ENCODE results near the gene DNASE1L1.
A peak's percentile ranks its signal among the peaks of the same experiment; 100 is the strongest.

The DNASE1L1 gene

DNA sequence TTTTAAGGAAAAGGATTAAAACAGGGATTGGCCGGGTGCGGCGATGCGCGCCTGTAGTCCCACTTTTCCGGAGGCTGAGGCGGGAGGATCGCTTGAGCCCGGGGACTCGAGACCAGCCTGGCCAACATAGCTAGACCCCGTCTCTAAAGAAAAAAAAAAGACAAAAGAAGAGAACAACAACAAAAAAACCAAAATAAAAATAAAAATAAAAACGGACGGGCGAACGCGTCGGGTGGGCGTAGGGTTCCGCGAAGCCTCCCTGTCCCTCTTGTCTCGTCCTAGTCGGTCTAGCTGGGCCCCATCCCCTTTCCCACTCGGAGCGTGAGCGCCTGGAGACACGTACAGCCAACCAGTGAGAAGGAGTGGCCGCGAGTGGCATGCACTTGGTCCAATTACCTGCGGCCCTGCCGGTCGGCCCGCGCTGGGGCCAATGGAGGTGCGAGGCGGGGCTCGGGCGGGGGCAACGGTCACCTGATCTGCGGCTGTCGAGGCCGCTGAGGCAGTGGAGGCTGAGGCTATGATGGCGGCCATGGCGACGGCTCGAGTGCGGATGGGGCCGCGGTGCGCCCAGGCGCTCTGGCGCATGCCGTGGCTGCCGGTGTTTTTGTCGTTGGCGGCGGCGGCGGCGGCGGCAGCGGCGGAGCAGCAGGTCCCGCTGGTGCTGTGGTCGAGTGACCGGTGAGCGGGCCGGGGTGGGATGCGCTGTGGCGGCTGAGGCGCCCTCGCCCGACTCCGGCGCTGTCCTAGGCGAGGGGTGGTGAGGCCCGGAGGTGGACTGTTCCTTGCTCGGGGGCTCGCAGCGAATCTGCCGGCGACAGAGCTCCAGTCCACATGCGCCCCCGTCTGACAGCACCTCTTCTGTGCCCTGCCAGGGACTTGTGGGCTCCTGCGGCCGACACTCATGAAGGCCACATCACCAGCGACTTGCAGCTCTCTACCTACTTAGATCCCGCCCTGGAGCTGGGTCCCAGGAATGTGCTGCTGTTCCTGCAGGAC lies 19.4 kb upstream of the DNASE1L1 start, which contains the start of gene ATP6AP1:
ATP6AP1 (plus strand) TSS at position 502 of the 996 bp plus-strand sequence; CDS start at position 518, 16 bp downstream.
- Histone ChIP-seq H3K9ac (ENCODE audit: low read length) (peak within 1 kb of the TSS; percentile 66; the same call in 1 of the 2 replicates), H3F3A (ENCODE audit: insufficient read depth, low read length) (no peaks in the 10 kb centered on the region), H2AFZ (ENCODE audit: low read length) (peak within 1 kb of the TSS; percentile 67; the same call in 1 of the 2 replicates), H3K9me3 (replicated peaks; ENCODE audit: insufficient read depth, low read length) (no peaks in the 10 kb centered on the region), H3K36me3 (replicated peaks; ENCODE audit: insufficient read depth, low read length) (no peaks in the 10 kb centered on the region), H3K27me3 (replicated peaks; ENCODE audit: insufficient read depth, low read length) (no peaks in the 10 kb centered on the region), H3K4me1 (ENCODE audit: low read length) (no peaks in the 10 kb centered on the region), H4K20me1 (ENCODE audit: insufficient read depth, low read length) (no peaks in the 10 kb centered on the region), H3K79me2 (ENCODE audit: low read length) (peaks cover 24% of the 10 kb centered on the region), H3K4me3 (ENCODE audit: low read length) (peak within 1 kb of the TSS; percentile 73), H3K9me2 (replicated peaks; ENCODE audit: insufficient read depth, low read length) (no peaks in the 10 kb centered on the region), H3K27ac (ENCODE audit: low read length) (no peak within 1 kb of the TSS; the same call in 1 of the 2 replicates), H3K4me2 (ENCODE audit: low read depth, low read length) (peak within 1 kb of the TSS; percentile 91)
- peak; percentile 85 for DNase-seq
- no peak for TF ChIP-seq EZH2 (optimal IDR thresholded peaks at IDR 0.05; ENCODE audit: low read depth, low read length)
- TF ChIP-seq, protein P1, sequence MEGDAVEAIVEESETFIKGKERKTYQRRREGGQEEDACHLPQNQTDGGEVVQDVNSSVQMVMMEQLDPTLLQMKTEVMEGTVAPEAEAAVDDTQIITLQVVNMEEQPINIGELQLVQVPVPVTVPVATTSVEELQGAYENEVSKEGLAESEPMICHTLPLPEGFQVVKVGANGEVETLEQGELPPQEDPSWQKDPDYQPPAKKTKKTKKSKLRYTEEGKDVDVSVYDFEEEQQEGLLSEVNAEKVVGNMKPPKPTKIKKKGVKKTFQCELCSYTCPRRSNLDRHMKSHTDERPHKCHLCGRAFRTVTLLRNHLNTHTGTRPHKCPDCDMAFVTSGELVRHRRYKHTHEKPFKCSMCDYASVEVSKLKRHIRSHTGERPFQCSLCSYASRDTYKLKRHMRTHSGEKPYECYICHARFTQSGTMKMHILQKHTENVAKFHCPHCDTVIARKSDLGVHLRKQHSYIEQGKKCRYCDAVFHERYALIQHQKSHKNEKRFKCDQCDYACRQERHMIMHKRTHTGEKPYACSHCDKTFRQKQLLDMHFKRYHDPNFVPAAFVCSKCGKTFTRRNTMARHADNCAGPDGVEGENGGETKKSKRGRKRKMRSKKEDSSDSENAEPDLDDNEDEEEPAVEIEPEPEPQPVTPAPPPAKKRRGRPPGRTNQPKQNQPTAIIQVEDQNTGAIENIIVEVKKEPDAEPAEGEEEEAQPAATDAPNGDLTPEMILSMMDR (IDR thresholded peaks at IDR 0.05; ENCODE audit: low read length), result peak; percentile 10; the same call in 1 of the 2 replicates

GRCh38 chrX:154426916-154427770 lies 18.1 kb upstream of the DNASE1L1 start:
- Histone ChIP-seq H3K4me3 (ENCODE audit: low read length) (no peak overlapping the region), H4K20me1 (ENCODE audit: insufficient read depth, low read length) (no peaks in the 10 kb centered on the region), H3K79me2 (ENCODE audit: low read length) (peaks cover 24% of the 10 kb centered on the region), H3K4me1 (ENCODE audit: low read length) (no peaks in the 10 kb centered on the region), H3K36me3 (replicated peaks; ENCODE audit: insufficient read depth, low read length) (no peaks in the 10 kb centered on the region), H2AFZ (ENCODE audit: low read length) (no peak overlapping the region), H3K27ac (ENCODE audit: low read length) (no peak overlapping the region), H3F3A (ENCODE audit: insufficient read depth, low read length) (no peaks in the 10 kb centered on the region), H3K9me3 (replicated peaks; ENCODE audit: insufficient read depth, low read length) (no peaks in the 10 kb centered on the region), H3K9me2 (replicated peaks; ENCODE audit: insufficient read depth, low read length) (no peaks in the 10 kb centered on the region), H3K27me3 (replicated peaks; ENCODE audit: insufficient read depth, low read length) (no peaks in the 10 kb centered on the region), H3K9ac (ENCODE audit: low read length) (no peak overlapping the region), H3K4me2 (ENCODE audit: low read depth, low read length) (no peak overlapping the region)
- TF ChIP-seq EZH2phosphoT487 (IDR thresholded peaks at IDR 0.05; ENCODE audit: low read length) (no peak), EZH2 (optimal IDR thresholded peaks at IDR 0.05; ENCODE audit: low read depth, low read length) (no peak)
- TF ChIP-seq, protein P1 (IDR thresholded peaks at IDR 0.05; ENCODE audit: low read length), result no peak
- DNase-seq, result no peak

DNA sequence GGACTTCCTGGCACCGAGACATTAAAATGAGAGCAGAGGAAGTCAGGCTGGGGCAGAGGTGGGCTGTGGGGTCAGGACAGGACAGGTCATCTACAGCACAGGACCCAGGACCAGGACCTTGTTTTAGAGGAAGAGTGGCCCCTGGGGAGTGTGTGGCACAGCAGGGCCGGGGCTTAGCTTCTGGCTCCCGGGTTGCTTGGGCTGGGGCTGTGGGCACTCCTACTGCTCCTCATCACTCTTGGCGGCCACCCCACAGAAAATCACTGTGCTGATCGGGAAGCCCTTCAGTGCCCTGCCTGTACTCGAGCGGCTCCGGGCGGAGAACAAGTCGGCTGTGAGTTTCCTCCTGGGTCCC lies 11.3 kb upstream of the DNASE1L1 start:
- H3K27me3 ChIP-seq (replicated peaks; ENCODE audit: insufficient read depth, low read length), result no peaks in the 10 kb centered on the region
- no peaks in the 10 kb centered on the region for H4K20me1 ChIP-seq (ENCODE audit: insufficient read depth, low read length)

More for the DNA sequence above, 11.3 kb upstream of the DNASE1L1 start:
- H2AFZ ChIP-seq (ENCODE audit: low read length), result no peak overlapping the region
- H3K4me3 ChIP-seq (ENCODE audit: low read length), result no peak overlapping the region
- H3K4me2 ChIP-seq (ENCODE audit: low read depth, low read length), result no peak overlapping the region
- H3F3A ChIP-seq (ENCODE audit: insufficient read depth, low read length), result no peaks in the 10 kb centered on the region
- H3K27ac ChIP-seq (ENCODE audit: low read length), result no peak overlapping the region
- no peaks in the 10 kb centered on the region for H3K79me2 ChIP-seq (ENCODE audit: low read length)
- no peak overlapping the region for H3K9ac ChIP-seq (ENCODE audit: low read length)
- DNase-seq, result no peak
- TF ChIP-seq EZH2phosphoT487 (IDR thresholded peaks at IDR 0.05; ENCODE audit: low read length) (no peak), EZH2 (optimal IDR thresholded peaks at IDR 0.05; ENCODE audit: low read depth, low read length) (no peak)
- TF ChIP-seq, protein P1 (IDR thresholded peaks at IDR 0.05; ENCODE audit: low read length), result no peak
- no peaks in the 10 kb centered on the region for H3K36me3 ChIP-seq (replicated peaks; ENCODE audit: insufficient read depth, low read length)
- H3K9me2 ChIP-seq (replicated peaks; ENCODE audit: insufficient read depth, low read length), result no peaks in the 10 kb centered on the region
- no peaks in the 10 kb centered on the region for H3K4me1 ChIP-seq (ENCODE audit: low read length)
- H3K9me3 ChIP-seq (replicated peaks; ENCODE audit: insufficient read depth, low read length), result no peaks in the 10 kb centered on the region

All from MM.1S (cell line).